Keratinocyte (primary cell): Measurements from ENCODE around the gene AK9. TPM values are rescaled to one million over a fixed set of nuclear protein-coding genes. Genes with fewer than 3 reads are reported as not detected.

ENCODE experiments used
- DNase-seq: peaks from one replicate; pipeline ENCODE4 v3.0.0-alpha.2; 2011; ENCODE audit warnings: low read depth, missing footprints, low spot score
- FAIRE-seq: peaks from 2 replicates; lab custom pipeline; 2011; peaks lifted over from hg19 to GRCh38; lab: Jason Lieb, UNC
- H2AFZ ChIP-seq: 2 replicates; pipeline ENCODE4 v1.6.0; 2012; ENCODE audit warnings: low read length, control low read depth, inconsistent platforms; ENCODE audit not compliant: control insufficient read depth
- H3K27ac ChIP-seq: 2 replicates; pipeline ENCODE4 v1.5.1; 2011; ENCODE audit warnings: low read length; ENCODE audit not compliant: control insufficient read depth, insufficient read depth
- H3K27me3 ChIP-seq: 3 replicates; pipeline ENCODE4 v1.6.0; 2011; ENCODE audit warnings: low read length; ENCODE audit not compliant: control insufficient read depth, insufficient read depth; ENCODE audit errors: extremely low read depth
- H3K36me3 ChIP-seq, 2 experiments: 2 replicates in 1 of 2; 3 replicates in 1 of 2; pipeline ENCODE4 v1.5.1; 2011; ENCODE audit warnings: low read length in 2 of 2, mild to moderate bottlenecking in 1 of 2; ENCODE audit not compliant: control insufficient read depth in 2 of 2, insufficient read depth in 2 of 2; ENCODE audit errors: extremely low read depth in 1 of 2
- H3K4me1 ChIP-seq: 3 replicates; pipeline ENCODE4 v1.5.1; 2011; ENCODE audit warnings: low read length; ENCODE audit not compliant: control insufficient read depth, insufficient read depth; ENCODE audit errors: extremely low read depth
- H3K4me2 ChIP-seq: 3 replicates; pipeline ENCODE4 v1.6.0; 2011; ENCODE audit warnings: low read depth, low read length; ENCODE audit not compliant: control insufficient read depth, insufficient read depth; ENCODE audit errors: extremely low read depth
- H3K4me3 ChIP-seq, 3 experiments: fragments of 200-600 bp in 1 of 3; sonication (generic) in 1 of 3; 2 replicates in 2 of 3; 3 replicates in 1 of 3; pipeline ENCODE4 v1.5.1; 2011 to 2016; ENCODE audit warnings: low read length in 3 of 3, mild to moderate bottlenecking in 3 of 3, control low read depth in 2 of 3, inconsistent platforms in 1 of 3, low read depth in 1 of 3, mixed read lengths in 1 of 3, mixed run types in 1 of 3, moderate library complexity in 1 of 3; ENCODE audit not compliant: control insufficient read depth in 2 of 3, insufficient read depth in 2 of 3; ENCODE audit errors: extremely low read depth in 1 of 3
- H3K79me2 ChIP-seq: 2 replicates; pipeline ENCODE4 v1.6.0; 2012; ENCODE audit warnings: low read length; ENCODE audit not compliant: control insufficient read depth, insufficient read depth
- H3K9ac ChIP-seq: 3 replicates; pipeline ENCODE4 v1.6.0; 2011; ENCODE audit warnings: low read length; ENCODE audit not compliant: control insufficient read depth, insufficient read depth; ENCODE audit errors: extremely low read depth
- H3K9me1 ChIP-seq: 3 replicates; pipeline ENCODE4 v1.6.0; 2011; ENCODE audit warnings: low read length; ENCODE audit not compliant: control insufficient read depth, insufficient read depth; ENCODE audit errors: extremely low read depth
- H3K9me3 ChIP-seq: 2 replicates; pipeline ENCODE4 v1.5.1; 2012; ENCODE audit warnings: low read depth, low read length; ENCODE audit not compliant: control insufficient read depth
- H4K20me1 ChIP-seq: 3 replicates; pipeline ENCODE4 v1.6.0; 2011; ENCODE audit warnings: low read length; ENCODE audit not compliant: control insufficient read depth, insufficient read depth; ENCODE audit errors: extremely low read depth
- CTCF ChIP-seq, 3 experiments: IDR thresholded peaks in 1 of 3; conservative IDR thresholded peaks in 1 of 3; optimal IDR thresholded peaks in 1 of 3; 2 replicates in 2 of 3; 3 replicates in 1 of 3; pipeline versions ENCODE3 to v1.5.1; 2011; ENCODE audit warnings: low read length in 3 of 3, mild to moderate bottlenecking in 3 of 3, moderate library complexity in 2 of 3, control low read depth in 1 of 3, inconsistent platforms in 1 of 3; ENCODE audit not compliant: insufficient read depth in 2 of 3; ENCODE audit errors: extremely low read depth in 1 of 3
- EZH2 ChIP-seq: IDR thresholded peaks from one replicate; pipeline ENCODE4 v1.6.1; 2012; ENCODE audit warnings: inconsistent platforms, mild to moderate bottlenecking, low read length, moderate library complexity
- dilution Hi-C: fragments of 300-500 bp; cut with MboI; formaldehyde crosslinking; loops from one replicate; pipeline ENCODE4 v1.7.0; 2020; ENCODE audit warnings: low sequenced_read_pairs; ENCODE audit not compliant: extremely low pct_ligation_motif_present
- polyA plus RNA-seq, 5 experiments: library from polyadenylated mRNA; depleted of rRNA in 3 of 5; stranded (reverse) in 3 of 5; stranded (forward) in 1 of 5; unstranded in 1 of 5; fragments of >200 nt; gene quantifications; 1 replicate in 1 of 5; 2 replicates in 3 of 5; 3 replicates in 1 of 5; pipeline versions ENCODE4 v1.2.1 to v1.2.3, GENCODE V29; 2011 to 2012; ENCODE audit warnings: missing spikeins in 2 of 5, low read depth in 1 of 5, low replicate concordance in 1 of 5

Gene AK9
- polyA plus RNA-seq, 1 donor (not counting 4 experiments of a cell fraction or from before 2014, with no cell fraction given): 1.8 TPM

- no peak for FAIRE-seq
- Histone ChIP-seq H3K4me3 (no peak overlapping the region), H3K4me2 (no peak overlapping the region), H3K79me2 (peaks cover 2% of the 10 kb centered on the region), H3K4me1 (no peaks in the 10 kb centered on the region), H3K9me1 (no peaks in the 10 kb centered on the region), H3K9ac (no peak overlapping the region), H3K27ac (no peak overlapping the region), H2AFZ (no peak overlapping the region), H3K9me3 (no peaks in the 10 kb centered on the region), H3K27me3 (no peaks in the 10 kb centered on the region), H3K36me3 (no peaks in the 10 kb centered on the region), H4K20me1 (no peaks in the 10 kb centered on the region)
- dilution Hi-C loops: no loop called here
- TF ChIP-seq CTCF (optimal IDR thresholded peaks at IDR 0.05 in 1 of 3, IDR thresholded peaks at IDR 0.05 in 1 of 3, conservative IDR thresholded peaks at IDR 0.05 in 1 of 3; ENCODE audit: extremely low read depth in 1 of 3, insufficient read depth in 2 of 3, low read length in 3 of 3) (no peak), EZH2 (no peak)
- DNase-seq: no peak
Observed at GRCh38 chr6:109717971-109718370, 27.0 kb upstream of the AK9 start.

GRCh38 chr6:109715616-109716015 is 24.6 kb upstream of the AK9 start:
- Histone ChIP-seq H2AFZ (no peak overlapping the region), H4K20me1 (no peaks in the 10 kb centered on the region), H3K27ac (no peak overlapping the region), H3K27me3 (no peaks in the 10 kb centered on the region), H3K4me1 (no peaks in the 10 kb centered on the region), H3K79me2 (peaks cover 2% of the 10 kb centered on the region), H3K9me3 (no peaks in the 10 kb centered on the region), H3K36me3 (no peaks in the 10 kb centered on the region), H3K4me2 (no peak overlapping the region), H3K9ac (no peak overlapping the region), H3K9me1 (no peaks in the 10 kb centered on the region), H3K4me3 (no peak overlapping the region)
- dilution Hi-C loops: no loop called here
- FAIRE-seq (no peak), DNase-seq (no peak)
- TF ChIP-seq CTCF (optimal IDR thresholded peaks at IDR 0.05 in 1 of 3, IDR thresholded peaks at IDR 0.05 in 1 of 3, conservative IDR thresholded peaks at IDR 0.05 in 1 of 3; ENCODE audit: extremely low read depth in 1 of 3, insufficient read depth in 2 of 3, low read length in 3 of 3) (no peak), EZH2 (no peak)
